Spleen (tissue), 11 donors: ENCODE data around the gene OR2A1. TPM values are rescaled to one million over a fixed set of nuclear protein-coding genes. Genes with fewer than 3 reads are reported as not detected.
"Not testable (repeated sequence)": the region's sequence is repeated elsewhere in the genome, so short reads cannot be mapped to it uniquely, and the experiment has no call there.

Experiments
- DNase-seq: peaks from one replicate; pipeline ENCODE4 v3.0.0-alpha.2; 2020
- H3K27ac ChIP-seq, 8 donors: fragments of 200-600 bp; sonication (generic) in 7 of 8; 1 replicate in 4 of 8; 2 replicates in 4 of 8; pipeline versions ENCODE4 v1.5.0 to v1.8.0; 2016 to 2021; ENCODE audit warnings: inconsistent platforms in 4 of 8, mild to moderate bottlenecking in 4 of 8, moderate library complexity in 1 of 8
- H3K27me3 ChIP-seq, 7 donors: fragments of 200-600 bp; sonication (generic) in 6 of 7; replicated peaks in 1 of 7; 1 replicate in 4 of 7; 2 replicates in 3 of 7; pipeline versions ENCODE4 v1.5.0 to v1.8.0; 2016 to 2021; ENCODE audit warnings: inconsistent platforms in 3 of 7, mild to moderate bottlenecking in 1 of 7
- H3K36me3 ChIP-seq, 6 donors: fragments of 200-600 bp; sonication (generic) in 5 of 6; 1 replicate in 4 of 6; 2 replicates in 2 of 6; pipeline versions ENCODE4 v1.5.0 to v1.8.0; 2016 to 2021; ENCODE audit warnings: inconsistent platforms in 2 of 6
- H3K4me1 ChIP-seq, 6 donors: fragments of 200-600 bp; sonication (generic) in 5 of 6; 1 replicate in 3 of 6; 2 replicates in 3 of 6; pipeline versions ENCODE4 v1.5.0 to v1.8.0; 2016 to 2021; ENCODE audit warnings: inconsistent platforms in 3 of 6
- H3K4me3 ChIP-seq, 8 donors: fragments of 200-600 bp; sonication (generic) in 7 of 8; 1 replicate in 4 of 8; 2 replicates in 4 of 8; pipeline versions ENCODE4 v1.5.0 to v1.8.0; 2016 to 2021; ENCODE audit warnings: inconsistent platforms in 4 of 8, mild to moderate bottlenecking in 4 of 8, moderate library complexity in 2 of 8
- H3K9me3 ChIP-seq, 8 donors: fragments of 200-600 bp; sonication (generic) in 7 of 8; 1 replicate in 4 of 8; 2 replicates in 4 of 8; pipeline versions ENCODE4 v1.5.0 to v1.8.0; 2016 to 2021; ENCODE audit warnings: inconsistent platforms in 4 of 8
- WGBS, 5 donors: extraction: QIAGEN DNeasy Blood & Tissue Kit in 3 of 5; methylation state at CpG; one replicate each; pipeline versions ENCODE4 v1.1.5 to v1.1.7; 2013 to 2018; 5-methylcytosine and 5-hydroxymethylcytosine counted together
- intact Hi-C: fragments of 100-400 bp; cut with DNase I; formaldehyde crosslinking; loops from one replicate; pipeline ENCODE4 v1.15.0; 2023; ENCODE audit warnings: low total_unique reads
- polyA plus RNA-seq, 3 donors: library from polyadenylated mRNA; stranded (reverse); fragments of 200-250 nt; gene quantifications; one replicate each; pipeline ENCODE4 v1.2.1, GENCODE V29; 2013
- total RNA-seq, 7 donors: library from RNA; depleted of rRNA in 3 of 7; stranded (reverse); fragments of >200 nt in 3 of 7; fragmentation: NEBNext Ultra II Directional in 4 of 7; extraction: Animal tissue kit (Norgen Biotek cat#: 25700) in 4 of 7; gene quantifications; one replicate each; pipeline versions ENCODE4 v1.1.0 to v1.2.1, GENCODE V29; 2016 to 2021
- donor health status: healthy with polysubstance abuse.
- donor health status: DM: no; HTN: no; CAD: no; lungs with moderate emphysema.
- donor health status: DM: no; HTN: no; CAD: no.
- donor health status: Bipolar disorder and iron deficiency.
- donor health status: healthy.
- donor health status: DM: no; HTN: no; CAD: no.
- donor health status: DM: yes; HTN: yes; CAD: no.

The OR2A1 gene
- total and polyA plus RNA-seq, 10 donors: 0.03 to 0.60 (median 0.46) TPM; not detected in 1

GRCh38 chr7:144367250-144367649 is 55.0 kb downstream of the OR2A1 start:
- H3K27me3 ChIP-seq, H3K4me3 ChIP-seq, H3K36me3 ChIP-seq, H3K4me1 ChIP-seq, DNase-seq, intact Hi-C loops, H3K9me3 ChIP-seq, H3K27ac ChIP-seq: not testable (repeated sequence)
- WGBS, 5 donors: no CpG with 5 or more reads among the region's 9 CpGs

- H3K4me3 ChIP-seq, H3K4me1 ChIP-seq, intact Hi-C loops, H3K9me3 ChIP-seq, H3K36me3 ChIP-seq, H3K27me3 ChIP-seq, DNase-seq, H3K27ac ChIP-seq: not testable (repeated sequence)
- WGBS, 5 donors: 92 to 98% methylated on average over 4 of the region's 7 CpGs; no CpG with 5 or more reads in 3 of the 5 donors
These were observed 57.0 kb downstream of the OR2A1 start for GRCh38 chr7:144369221-144369620.

Other genes starting within 250 kb of the OR2A1 start
- gene OR2A25, start 242.6 kb upstream of the OR2A1 start, total RNA-seq: not detected
- gene OR2A25, start 242.6 kb upstream of the OR2A1 start, polyA plus RNA-seq: not detected
- not detected for gene OR2A12, start 226.1 kb upstream of the OR2A1 start, total RNA-seq
- gene OR2A12, start 226.1 kb upstream of the OR2A1 start, polyA plus RNA-seq: not detected
- not detected for gene OR2A2, start 202.8 kb upstream of the OR2A1 start, total RNA-seq
- gene OR2A2, start 202.8 kb upstream of the OR2A1 start, polyA plus RNA-seq: not detected
- gene OR2A14, start 189.2 kb upstream of the OR2A1 start, total RNA-seq: not detected
- gene OR2A14, start 189.2 kb upstream of the OR2A1 start, polyA plus RNA-seq: not detected
- gene CTAGE4, start 129.0 kb upstream of the OR2A1 start, total RNA-seq: 1 to 10 TPM in 6 of 7 donors, not detected in 1; 1.4 to 5.9 (median 2.0) TPM
- gene CTAGE4, start 129.0 kb upstream of the OR2A1 start, polyA plus RNA-seq: 1 to 10 TPM in 1 of 3 donors, under 1 TPM in 2; 0.17 to 1.2 (median 0.64) TPM
- gene ARHGEF35, start 116.6 kb upstream of the OR2A1 start, total RNA-seq: 1 to 10 TPM; 3.0 to 6.8 (median 5.1) TPM
- gene ARHGEF35, start 116.6 kb upstream of the OR2A1 start, polyA plus RNA-seq: 1 to 10 TPM; 1.4 to 2.6 (median 2.2) TPM
- under 1 TPM in 3 of 7 donors, not detected in 4; 0.20 to 0.46 (median 0.32) TPM for gene OR2A42, start 72.8 kb upstream of the OR2A1 start, total RNA-seq
- gene OR2A42, start 72.8 kb upstream of the OR2A1 start, polyA plus RNA-seq: under 1 TPM; 0.06 to 0.15 (median 0.06) TPM
- gene OR2A7, start 47.6 kb upstream of the OR2A1 start, total RNA-seq: 1 to 10 TPM; 2.2 to 8.8 (median 5.0) TPM
- gene OR2A7, start 47.6 kb upstream of the OR2A1 start, polyA plus RNA-seq: under 1 TPM; 0.09 to 0.35 (median 0.12) TPM
- gene CTAGE8, start 43.1 kb upstream of the OR2A1 start, total RNA-seq: 1 to 10 TPM in 5 of 7 donors, under 1 TPM in 2; 0.66 to 2.7 (median 1.5) TPM
- under 1 TPM in 2 of 3 donors, not detected in 1; 0.46 to 0.61 TPM for gene CTAGE8, start 43.1 kb upstream of the OR2A1 start, polyA plus RNA-seq
- 10 to 100 TPM in 4 of 7 donors, 1 to 10 TPM in 3; 5.3 to 11.3 (median 10.3) TPM for gene ARHGEF5, start 43.0 kb downstream of the OR2A1 start, total RNA-seq
- 1 to 10 TPM; 1.2 to 2.3 (median 1.5) TPM for gene ARHGEF5, start 43.0 kb downstream of the OR2A1 start, polyA plus RNA-seq
- gene NOBOX, start 91.3 kb downstream of the OR2A1 start, total RNA-seq: not detected
- gene NOBOX, start 91.3 kb downstream of the OR2A1 start, polyA plus RNA-seq: not detected